Pancreas (tissue), 10 donors: Measurements from ENCODE around the gene S100A12. TPM values are rescaled to one million over a fixed set of nuclear protein-coding genes. Genes with fewer than 3 reads are reported as not detected.

ENCODE experiments used
- ATAC-seq, 4 donors: fragments of 200-7000 bp; cut with Tn5 transposase; one replicate each; pipeline versions ENCODE4 v1.8.0 to v1.9.1; 2020; ENCODE audit warnings: mild to moderate bottlenecking in 4 of 4, moderate library complexity in 4 of 4
- DNase-seq, 6 donors: peaks; one replicate each; pipeline ENCODE4 v3.0.0-alpha.2; 2020
- FAIRE-seq: peaks from 2 replicates; lab custom pipeline; 2012; peaks lifted over from hg19 to GRCh38; lab: Jason Lieb, UNC
- H3K27ac ChIP-seq, 4 donors: fragments of 200-600 bp; sonication (generic); 1 replicate in 3 of 4; 2 replicates in 1 of 4; pipeline versions ENCODE4 v1.5.0 to v1.8.0; 2020
- H3K27me3 ChIP-seq, 4 donors: fragments of 200-600 bp; one replicate each; pipeline ENCODE4 v1.8.0; 2021
- H3K36me3 ChIP-seq, 3 donors: fragments of 200-600 bp; sonication (generic) in 1 of 3; one replicate each; pipeline versions ENCODE4 v1.5.0 to v1.8.0; 2020 to 2021
- H3K4me1 ChIP-seq, 3 donors: fragments of 200-600 bp; one replicate each; pipeline ENCODE4 v1.8.0; 2021
- H3K4me3 ChIP-seq, 4 donors: fragments of 200-600 bp; sonication (generic) in 2 of 4; one replicate each; pipeline versions ENCODE4 v1.5.0 to v1.8.0; 2020 to 2021
- H3K9me3 ChIP-seq, 4 donors: fragments of 200-600 bp; one replicate each; pipeline ENCODE4 v1.8.0; 2021
- WGBS, 2 donors: extraction: QIAGEN DNeasy Blood & Tissue Kit; methylation state at CpG; one replicate each; pipeline ENCODE4 v1.1.7; 2013; 5-methylcytosine and 5-hydroxymethylcytosine counted together
- intact Hi-C, 3 donors: fragments of 100-400 bp; cut with DNase I; formaldehyde crosslinking; loops; one replicate each; pipeline versions ENCODE4 v1.11.1 to v1.14.2; 2022
- polyA plus RNA-seq, 2 donors: library from polyadenylated mRNA; stranded (reverse); fragments of 200-250 nt; gene quantifications; one replicate each; pipeline ENCODE4 v1.2.3, GENCODE V29; 2013
- total RNA-seq, 6 donors: library from RNA; stranded (reverse); fragmentation: NEBNext Ultra II Directional in 4 of 6; extraction: Animal tissue kit (Norgen Biotek cat#: 25700) in 4 of 6; gene quantifications; one replicate each; pipeline versions ENCODE4 v1.2.1 to v1.2.4, GENCODE V29; 2021 to 2023
- TF ChIP-seq, protein P1 (sequence below), 4 donors: fragments of 200-600 bp; sonication (generic) in 3 of 4; IDR thresholded peaks; one replicate each; pipeline versions ENCODE4 v1.5.0 to v1.8.0; 2021; ENCODE audit warnings: antibody characterized with exemption in 4 of 4
- donor health status: healthy with polysubstance abuse.
- donor health status: DM: no; HTN: no; CAD: no; lungs with moderate emphysema.
- donor health status: DM: no; HTN: no; CAD: no.
- donor health status: control.
- donor health status: control.
- donor health status: Bipolar disorder and iron deficiency.
- donor health status: DM: yes; HTN: yes; CAD: no.
- donor health status: DM: no; HTN: no; CAD: no.
- donor health status: DM: no; HTN: no; CAD: no.
- donor health status: DM: yes; HTN: yes; CAD: no.

Gene S100A12
- total and polyA plus RNA-seq, 8 donors, result 0.44 to 5.2 (median 1.8) TPM; not detected in 1

DNA sequence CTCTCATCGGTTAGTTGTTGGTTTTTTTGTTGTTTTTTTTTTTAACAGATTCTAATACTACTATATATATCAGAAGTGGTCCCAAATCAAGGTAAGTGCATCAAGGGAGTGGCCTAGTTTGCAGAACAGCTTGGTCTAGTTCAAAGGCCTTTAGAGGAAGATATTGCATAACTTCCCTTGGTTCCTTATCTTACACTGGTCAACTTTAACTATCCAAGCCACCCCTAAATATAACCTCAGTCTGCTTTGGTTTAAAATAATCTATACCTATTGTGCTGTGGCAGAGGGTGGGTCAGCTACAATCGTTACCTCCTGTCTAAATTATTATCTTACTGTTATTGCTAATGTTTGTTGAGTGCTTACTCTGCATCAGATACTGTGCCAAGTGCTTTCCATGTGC, 6.9 kb downstream of the S100A12 start:
- H3K4me3 ChIP-seq, result no peak overlapping the region
- H3K9me3 ChIP-seq, result no peaks in the 10 kb centered on the region
- WGBS, 2 donors, result 51 to 69% methylated on average over 2 of the region's 2 CpGs
- H3K4me1 ChIP-seq, result no peaks in the 10 kb centered on the region
- intact Hi-C loops, result no loop called here
- no peaks in the 10 kb centered on the region for H3K27me3 ChIP-seq
- no peaks in the 10 kb centered on the region for H3K36me3 ChIP-seq
- TF ChIP-seq, protein P1, sequence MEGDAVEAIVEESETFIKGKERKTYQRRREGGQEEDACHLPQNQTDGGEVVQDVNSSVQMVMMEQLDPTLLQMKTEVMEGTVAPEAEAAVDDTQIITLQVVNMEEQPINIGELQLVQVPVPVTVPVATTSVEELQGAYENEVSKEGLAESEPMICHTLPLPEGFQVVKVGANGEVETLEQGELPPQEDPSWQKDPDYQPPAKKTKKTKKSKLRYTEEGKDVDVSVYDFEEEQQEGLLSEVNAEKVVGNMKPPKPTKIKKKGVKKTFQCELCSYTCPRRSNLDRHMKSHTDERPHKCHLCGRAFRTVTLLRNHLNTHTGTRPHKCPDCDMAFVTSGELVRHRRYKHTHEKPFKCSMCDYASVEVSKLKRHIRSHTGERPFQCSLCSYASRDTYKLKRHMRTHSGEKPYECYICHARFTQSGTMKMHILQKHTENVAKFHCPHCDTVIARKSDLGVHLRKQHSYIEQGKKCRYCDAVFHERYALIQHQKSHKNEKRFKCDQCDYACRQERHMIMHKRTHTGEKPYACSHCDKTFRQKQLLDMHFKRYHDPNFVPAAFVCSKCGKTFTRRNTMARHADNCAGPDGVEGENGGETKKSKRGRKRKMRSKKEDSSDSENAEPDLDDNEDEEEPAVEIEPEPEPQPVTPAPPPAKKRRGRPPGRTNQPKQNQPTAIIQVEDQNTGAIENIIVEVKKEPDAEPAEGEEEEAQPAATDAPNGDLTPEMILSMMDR (IDR thresholded peaks at IDR 0.05), result no peak
- FAIRE-seq (no peak), DNase-seq (no peak), ATAC-seq (peak in 1 of 4 donors; percentile 36)
- H3K27ac ChIP-seq, result no peak overlapping the region

DNA sequence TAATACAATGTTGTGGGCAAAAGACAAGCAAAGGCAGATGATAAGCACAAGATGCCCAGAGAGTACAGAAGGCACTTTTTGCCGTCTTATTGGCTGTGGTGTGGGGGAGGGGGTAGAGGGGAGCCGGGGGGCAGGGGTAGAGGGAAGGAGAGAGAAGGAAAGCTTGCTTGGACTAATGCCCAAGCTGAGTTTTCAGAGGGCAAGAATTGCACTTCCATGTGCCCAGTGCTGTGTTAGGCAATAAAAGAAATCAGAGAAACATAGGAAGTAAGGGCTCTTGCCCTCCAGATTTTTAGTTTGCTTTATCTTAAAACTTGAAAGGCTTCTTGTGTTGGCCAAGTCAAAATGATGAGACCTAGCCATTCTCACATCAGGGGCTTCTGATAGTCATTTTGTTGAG, 8.3 kb downstream of the S100A12 start:
- no peaks in the 10 kb centered on the region for H3K9me3 ChIP-seq
- no peaks in the 10 kb centered on the region for H3K27me3 ChIP-seq
- WGBS, 2 donors, result 57 to 62% methylated on average over 2 of the region's 2 CpGs
- ATAC-seq, result peak in 1 of 4 donors; percentile 22
- no peak overlapping the region for H3K4me3 ChIP-seq
- FAIRE-seq, result no peak
- H3K4me1 ChIP-seq, result no peaks in the 10 kb centered on the region
- intact Hi-C loops, result no loop called here
- H3K36me3 ChIP-seq, result no peaks in the 10 kb centered on the region
- TF ChIP-seq, protein P1 (IDR thresholded peaks at IDR 0.05), result no peak
- H3K27ac ChIP-seq, result no peak overlapping the region
- no peak for DNase-seq

DNA sequence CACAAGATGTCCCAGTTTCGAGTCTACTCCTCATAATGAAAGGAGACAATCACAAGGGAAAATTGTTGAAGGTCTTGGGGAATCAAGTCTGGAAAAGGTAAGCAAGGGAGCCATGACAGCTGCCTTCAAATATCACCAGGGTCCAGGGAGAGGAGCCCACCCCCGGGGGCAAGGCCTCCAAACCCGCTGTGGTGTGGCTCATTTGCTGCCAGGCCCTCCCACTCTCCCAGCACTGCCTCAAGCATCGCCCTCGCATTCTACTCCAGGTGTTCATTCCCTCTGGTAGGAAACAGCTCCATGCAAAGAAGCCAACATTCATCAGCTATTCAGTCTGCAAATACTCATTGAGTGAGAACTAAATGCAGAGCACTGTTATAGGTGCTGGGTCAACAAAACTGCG, 9.2 kb downstream of the S100A12 start:
- H3K27ac ChIP-seq, result no peak overlapping the region
- H3K36me3 ChIP-seq, result no peaks in the 10 kb centered on the region
- no peaks in the 10 kb centered on the region for H3K4me1 ChIP-seq
- no peak overlapping the region for H3K4me3 ChIP-seq
- no peak for ATAC-seq
- intact Hi-C loops, result no loop called here
- TF ChIP-seq, protein P1 (IDR thresholded peaks at IDR 0.05), result no peak
- H3K9me3 ChIP-seq, result no peaks in the 10 kb centered on the region
- no peaks in the 10 kb centered on the region for H3K27me3 ChIP-seq
- no peak for FAIRE-seq
- 67 to 71% methylated on average over 5 to 6 of the region's 6 CpGs for WGBS, 2 donors
- no peak for DNase-seq

DNA sequence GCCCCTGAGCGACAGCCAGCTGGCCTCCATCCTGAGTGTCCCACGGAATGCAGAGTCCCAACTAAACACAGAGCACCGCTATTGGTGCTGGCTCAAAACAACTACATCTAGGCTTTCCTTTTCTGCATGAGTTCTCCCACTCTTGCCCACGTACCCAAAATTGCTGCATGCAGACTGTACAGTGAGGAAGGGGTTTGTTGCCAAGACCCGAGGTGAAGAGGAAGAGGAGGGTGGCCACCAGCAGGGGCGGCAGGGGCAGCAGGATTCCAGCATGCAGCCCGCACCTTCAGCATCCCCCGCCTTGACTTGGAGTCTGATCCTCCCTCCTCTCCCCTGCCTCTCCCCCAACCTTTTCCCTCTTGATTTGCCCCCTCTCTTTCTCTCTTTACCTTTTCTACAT, 9.7 kb downstream of the S100A12 start:
- no peaks in the 10 kb centered on the region for H3K4me1 ChIP-seq
- WGBS, 2 donors, result 62 to 65% methylated on average over 8 of the region's 8 CpGs
- no peak overlapping the region for H3K27ac ChIP-seq
- H3K4me3 ChIP-seq, result no peak overlapping the region
- no peaks in the 10 kb centered on the region for H3K9me3 ChIP-seq
- ATAC-seq, result no peak
- TF ChIP-seq, protein P1 (IDR thresholded peaks at IDR 0.05), result no peak
- H3K27me3 ChIP-seq, result no peaks in the 10 kb centered on the region
- no peaks in the 10 kb centered on the region for H3K36me3 ChIP-seq
- intact Hi-C loops, result no loop called here
- no peak for DNase-seq
- FAIRE-seq, result no peak

- ATAC-seq (peak in 2 of 4 donors; percentile 36 to 46), FAIRE-seq (no peak), DNase-seq (no peak)
- no peaks in the 10 kb centered on the region for H3K36me3 ChIP-seq
- intact Hi-C loops, result no loop called here
- no peak overlapping the region for H3K27ac ChIP-seq
- no peaks in the 10 kb centered on the region for H3K27me3 ChIP-seq
- 59 to 64% methylated on average over 12 of the region's 12 CpGs for WGBS, 2 donors
- no peaks in the 10 kb centered on the region for H3K9me3 ChIP-seq
- H3K4me1 ChIP-seq, result no peaks in the 10 kb centered on the region
- H3K4me3 ChIP-seq, result no peak overlapping the region
- TF ChIP-seq, protein P1 (IDR thresholded peaks at IDR 0.05), result no peak
Measured at GRCh38 chr1:153364766-153365666, 10.4 kb downstream of the S100A12 start.
